H1 (cell line): Measurements from ENCODE around the gene TRPC4. TPM values are rescaled to one million over a fixed set of nuclear protein-coding genes. Genes with fewer than 3 reads are reported as not detected.

Source experiments
- CTCF ChIA-PET: fragments of 300-600 bp; sonication (Branson Sonifier 250); formaldehyde crosslinking; loops from one replicate; lab custom pipeline; 2021; ENCODE audit not compliant: partially characterized antibody; lab: Charles Lee
- POLR2A ChIA-PET: fragments of 300-600 bp; sonication (Branson Sonifier 250); formaldehyde crosslinking; loops from one replicate; lab custom pipeline; 2021; ENCODE audit warnings: inconsistent platforms; ENCODE audit not compliant: partially characterized antibody; lab: Charles Lee
- DNase-seq, 2 experiments: peaks; one replicate each; pipeline versions ENCODE4 v3.0.0 to v3.0.0-alpha.2; 2010 to 2022; ENCODE audit warnings: low spot score in 2 of 2, low read depth in 1 of 2, mixed read lengths in 1 of 2
- FAIRE-seq: peaks from 2 replicates; lab custom pipeline; 2011; peaks lifted over from hg19 to GRCh38; lab: Jason Lieb, UNC
- H2AFZ ChIP-seq: 2 replicates; pipeline ENCODE4 v1.8.1; 2012; ENCODE audit warnings: low read length, inconsistent platforms
- H2AK5ac ChIP-seq: 2 replicates; pipeline ENCODE4 v1.6.1; 2013; ENCODE audit warnings: low read depth, low read length
- H2BK120ac ChIP-seq: replicated peaks from 2 replicates; pipeline ENCODE3; 2013; ENCODE audit warnings: low read depth, low read length, inconsistent platforms
- H2BK12ac ChIP-seq: 2 replicates; pipeline ENCODE4 v1.6.1; 2013; ENCODE audit warnings: low read depth, low read length
- H2BK15ac ChIP-seq: 2 replicates; pipeline ENCODE4 v1.6.1; 2013; ENCODE audit warnings: low read length
- H2BK20ac ChIP-seq: 2 replicates; pipeline ENCODE4 v1.6.1; 2013; ENCODE audit warnings: low read length
- H2BK5ac ChIP-seq: 2 replicates; pipeline ENCODE4 v1.6.1; 2013; ENCODE audit warnings: low read depth, low read length
- H3K14ac ChIP-seq: 2 replicates; pipeline ENCODE4 v1.6.1; 2013; ENCODE audit warnings: inconsistent platforms; ENCODE audit not compliant: insufficient read length
- H3K18ac ChIP-seq: 2 replicates; pipeline ENCODE4 v1.6.1; 2013; ENCODE audit warnings: low read length; ENCODE audit errors: extremely low read depth
- H3K23ac ChIP-seq: 2 replicates; pipeline ENCODE4 v1.6.1; 2013; ENCODE audit warnings: inconsistent platforms; ENCODE audit not compliant: insufficient read length
- H3K23me2 ChIP-seq: 2 replicates; pipeline ENCODE4 v1.6.1; 2013; ENCODE audit warnings: low read depth, low read length
- H3K27ac ChIP-seq: 2 replicates; pipeline ENCODE4 v1.6.1; 2011; ENCODE audit warnings: low read depth, low read length, inconsistent platforms
- H3K27me3 ChIP-seq, 4 experiments: replicated peaks in 1 of 4; 1 replicate in 1 of 4; 2 replicates in 3 of 4; pipeline versions ENCODE4 v1.6.1 to v1.8.1; 2011 to 2013; ENCODE audit warnings: low read length in 3 of 4, mild to moderate bottlenecking in 3 of 4, inconsistent platforms in 2 of 4, mixed read lengths in 2 of 4, moderate library complexity in 1 of 4; ENCODE audit not compliant: control insufficient read depth in 3 of 4, insufficient read depth in 3 of 4; ENCODE audit errors: extremely low read depth in 1 of 4
- H3K36me3 ChIP-seq, 4 experiments: 2 replicates each; pipeline versions ENCODE4 v1.6.1 to v1.8.1; 2011 to 2013; ENCODE audit warnings: mild to moderate bottlenecking in 4 of 4, low read length in 3 of 4, moderate library complexity in 2 of 4, control low read depth in 1 of 4, inconsistent platforms in 1 of 4; ENCODE audit not compliant: insufficient read depth in 4 of 4, control insufficient read depth in 2 of 4
- H3K4ac ChIP-seq: replicated peaks from 2 replicates; pipeline ENCODE3; 2013; ENCODE audit warnings: low read length, low read depth, mixed read lengths, inconsistent platforms; ENCODE audit not compliant: insufficient read length
- H3K4me1 ChIP-seq, 4 experiments: replicated peaks in 1 of 4; 1 replicate in 1 of 4; 2 replicates in 3 of 4; pipeline versions ENCODE4 v1.6.1 to v1.8.1; 2011 to 2013; ENCODE audit warnings: low read length in 3 of 4, inconsistent platforms in 2 of 4, mixed read lengths in 1 of 4; ENCODE audit not compliant: insufficient read depth in 4 of 4, control insufficient read depth in 3 of 4
- H3K4me2 ChIP-seq, 2 experiments: 2 replicates each; pipeline versions ENCODE4 v1.6.1 to v1.8.1; 2011 to 2013; ENCODE audit warnings: low read depth in 2 of 2, low read length in 2 of 2, control low read depth in 1 of 2, inconsistent platforms in 1 of 2, mild to moderate bottlenecking in 1 of 2; ENCODE audit not compliant: insufficient read depth in 1 of 2
- H3K4me3 ChIP-seq, 4 experiments: fragments of 200-600, 300-600 bp in 1 of 4; sonication (generic), shearing (Covaris generic), sonication (Bioruptor Twin) in 1 of 4; 2 replicates each; pipeline versions ENCODE4 v1.5.1 to v1.8.1; 2011 to 2016; ENCODE audit warnings: low read length in 4 of 4, low read depth in 3 of 4, control low read depth in 2 of 4, inconsistent platforms in 2 of 4, mild to moderate bottlenecking in 2 of 4, mixed read lengths in 1 of 4, moderate library complexity in 1 of 4; ENCODE audit not compliant: insufficient read depth in 2 of 4; ENCODE audit errors: extremely low read depth in 1 of 4
- H3K56ac ChIP-seq: replicated peaks from 2 replicates; pipeline ENCODE3; 2013; ENCODE audit warnings: low read depth, mild to moderate bottlenecking, mixed read lengths, low read length, inconsistent platforms; ENCODE audit not compliant: insufficient read length
- H3K79me1 ChIP-seq: 2 replicates; pipeline ENCODE4 v1.6.1; 2013; ENCODE audit warnings: low read depth, low read length, control low read depth
- H3K79me2 ChIP-seq, 2 experiments: 2 replicates each; pipeline versions ENCODE4 v1.6.1 to v1.8.1; 2012 to 2013; ENCODE audit warnings: low read length in 2 of 2, mild to moderate bottlenecking in 2 of 2, inconsistent platforms in 1 of 2; ENCODE audit not compliant: insufficient read depth in 2 of 2, control insufficient read depth in 1 of 2
- H3K9ac ChIP-seq, 4 experiments: replicated peaks in 1 of 4; 1 replicate in 1 of 4; 2 replicates in 3 of 4; pipeline versions ENCODE4 v1.6.1 to v1.8.1; 2011 to 2013; ENCODE audit warnings: low read depth in 3 of 4, low read length in 3 of 4, control low read depth in 2 of 4, mild to moderate bottlenecking in 2 of 4, moderate library complexity in 2 of 4, inconsistent platforms in 1 of 4; ENCODE audit errors: extremely low read depth in 1 of 4
- H3K9me3 ChIP-seq, 2 experiments: 2 replicates each; pipeline versions ENCODE4 v1.6.1 to v1.8.1; 2012 to 2013; ENCODE audit warnings: mild to moderate bottlenecking in 2 of 2, moderate library complexity in 2 of 2, control low read depth in 1 of 2, inconsistent platforms in 1 of 2, low read depth in 1 of 2, low read length in 1 of 2, mixed read lengths in 1 of 2; ENCODE audit not compliant: insufficient read depth in 2 of 2
- H4K20me1 ChIP-seq, 2 experiments: replicated peaks in 1 of 2; 2 replicates each; pipeline versions ENCODE3 to v1.8.1; 2011 to 2013; ENCODE audit warnings: inconsistent platforms in 2 of 2, low read length in 2 of 2, mild to moderate bottlenecking in 1 of 2; ENCODE audit not compliant: insufficient read depth in 2 of 2, control insufficient read depth in 1 of 2
- H4K5ac ChIP-seq: 2 replicates; pipeline ENCODE4 v1.6.1; 2013; ENCODE audit warnings: low read length, low read depth, mixed read lengths, inconsistent platforms; ENCODE audit not compliant: insufficient read length
- H4K8ac ChIP-seq: 2 replicates; pipeline ENCODE4 v1.8.0; 2013; ENCODE audit warnings: mild to moderate bottlenecking, moderate library complexity, low read length, inconsistent platforms; ENCODE audit not compliant: insufficient read depth; ENCODE audit errors: extremely low read depth
- H4K91ac ChIP-seq: replicated peaks from 2 replicates; pipeline ENCODE3; 2013; ENCODE audit warnings: low read length, mixed read lengths, inconsistent platforms; ENCODE audit not compliant: insufficient read length
- ASH2L ChIP-seq: fragments of 200-600, 300-600 bp; sonication (generic); IDR thresholded peaks from one replicate; pipeline ENCODE4 v1.7.1; 2017; ENCODE audit warnings: low read length
- BCL11A ChIP-seq, 2 experiments: IDR thresholded peaks; one replicate each; pipeline ENCODE4 v1.6.1; 2011; ENCODE audit warnings: low read depth in 2 of 2, low read length in 2 of 2, mild to moderate bottlenecking in 2 of 2
- CBX5 ChIP-seq: fragments of 300-800, 300-1000 bp; sonication (generic); IDR thresholded peaks from 2 replicates; pipeline ENCODE4 v1.7.1; 2016; ENCODE audit warnings: antibody characterized with exemption, low read length, low read depth
- FOSL1 ChIP-seq: IDR thresholded peaks from 2 replicates; pipeline ENCODE4 v1.6.1; 2011; ENCODE audit warnings: mild to moderate bottlenecking, low read depth, low read length, moderate library complexity; ENCODE audit not compliant: insufficient read depth
- KDM5A ChIP-seq: fragments of 200-600 bp; IDR thresholded peaks from 2 replicates; pipeline ENCODE4 v1.7.1; 2012; ENCODE audit warnings: mild to moderate bottlenecking, low read length, inconsistent platforms, mixed read lengths
- SP4 ChIP-seq: IDR thresholded peaks from 2 replicates; pipeline ENCODE4 v1.6.1; 2012; ENCODE audit warnings: low read length, inconsistent platforms
- TAF1 ChIP-seq: IDR thresholded peaks from 2 replicates; pipeline ENCODE4 v1.6.1; 2011; ENCODE audit warnings: mild to moderate bottlenecking, low read depth, low read length
- TAF7 ChIP-seq: optimal IDR thresholded peaks from 2 replicates; pipeline ENCODE3; 2011; ENCODE audit warnings: low read depth, mild to moderate bottlenecking, inconsistent platforms, low read length, moderate library complexity, borderline replicate concordance
- ZNF274 ChIP-seq: IDR thresholded peaks from 2 replicates; pipeline ENCODE4 v1.7.0; 2012; ENCODE audit warnings: low read length, borderline replicate concordance; ENCODE audit errors: extremely low read depth
- WGBS, 2 experiments: shearing (Covaris generic) in 1 of 2; methylation state at CpG; one replicate each; pipeline versions ENCODE4 v1.1.6 to v1.1.7; 2013 to 2015; ENCODE audit warnings: low lambda C conversion rate in 2 of 2, mixed read lengths in 2 of 2, inconsistent platforms in 1 of 2, low coverage in 1 of 2, missing lambda C conversion rate in 1 of 2; ENCODE audit not compliant: insufficient replicate concordance in 2 of 2, insufficient coverage in 1 of 2, insufficient read length in 1 of 2; ENCODE audit errors: extremely low coverage in 1 of 2, missing lambda C conversion rate in 1 of 2; 5-methylcytosine and 5-hydroxymethylcytosine counted together
- polyA plus RNA-seq, 7 experiments: library from polyadenylated mRNA; depleted of rRNA in 3 of 7; stranded (reverse) in 5 of 7; unstranded in 2 of 7; fragments of >200 nt in 5 of 7; fragments of 200-250 nt in 2 of 7; gene quantifications; 1 replicate in 5 of 7; 2 replicates in 1 of 7; 4 replicates in 1 of 7; pipeline versions ENCODE4 v1.2.1 to v1.2.3, GENCODE V29; 2011 to 2013; ENCODE audit warnings: missing spikeins in 2 of 7, mixed read lengths in 2 of 7
- total RNA-seq: library from RNA; stranded (reverse); fragmentation: NEBNext Ultra II Directional; extraction: Animal tissue kit (Norgen Biotek cat#: 25700); gene quantifications from 2 replicates; pipeline ENCODE4 v1.2.1, GENCODE V29; 2021
- TF ChIP-seq, protein P1 (sequence below): IDR thresholded peaks from 2 replicates; pipeline ENCODE4 v1.6.1; 2011; ENCODE audit warnings: low read length, improper control_type of control experiment
- TF ChIP-seq, protein P2 (sequence below): IDR thresholded peaks from 2 replicates; pipeline ENCODE4 v1.6.1; 2011; ENCODE audit warnings: low read depth, mild to moderate bottlenecking, low read length; ENCODE audit not compliant: insufficient read depth
- TF ChIP-seq, protein P3 (sequence below): IDR thresholded peaks from 2 replicates; pipeline ENCODE4 v1.6.1; 2012; ENCODE audit warnings: inconsistent platforms

Gene TRPC4
- total and polyA plus RNA-seq, 2 of the 8 experiments (the other 6 are each of a cell fraction or from before 2014, with no cell fraction given), result 12.3 to 14.7 TPM

DNA sequence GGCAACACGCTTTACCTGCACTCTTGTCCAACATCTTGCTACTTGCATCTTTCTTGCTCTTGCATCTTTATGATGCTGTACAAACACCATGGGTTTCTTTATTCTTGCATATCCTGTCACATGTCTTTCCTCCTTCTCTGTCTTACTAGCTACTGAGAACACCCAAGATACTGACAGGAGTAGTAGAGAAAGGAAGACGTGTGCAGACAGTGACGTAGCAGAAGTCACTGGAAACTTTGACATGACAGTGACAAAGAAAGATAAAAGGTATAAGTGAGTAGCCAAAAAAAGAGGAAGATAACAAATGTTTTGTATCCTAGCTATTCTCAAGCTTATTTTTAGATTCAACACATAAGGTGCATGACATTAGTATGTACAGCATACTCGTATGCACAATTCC, 34.2 kb downstream of the TRPC4 start:
- H4K20me1 ChIP-seq, result no peaks in the 10 kb centered on the region
- no peak overlapping the region for H3K4ac ChIP-seq
- peaks cover 0 to 1% (median 0%) of the 10 kb centered on the region in 4 experiments; a peak in 1 of 7 replicates for H3K27me3 ChIP-seq
- no peaks in the 10 kb centered on the region for H3K23me2 ChIP-seq
- H3K79me2 ChIP-seq, result peaks cover 0 to 87% of the 10 kb centered on the region in 2 experiments; a peak in 2 of 4 replicates
- H2BK12ac ChIP-seq, result no peak overlapping the region
- FAIRE-seq, result no peak
- H4K91ac ChIP-seq, result no peak overlapping the region
- H2BK15ac ChIP-seq, result no peak overlapping the region
- no peak overlapping the region for H2BK120ac ChIP-seq
- no peak overlapping the region for H3K4me2 ChIP-seq
- no peak overlapping the region for H3K23ac ChIP-seq
- WGBS, 2 experiments, result 90% methylated on average over 4 of the region's 4 CpGs; no CpG with 5 or more reads in 1 of the 2 experiments
- no peak overlapping the region for H2BK5ac ChIP-seq
- no peak overlapping the region for H3K14ac ChIP-seq
- no peak overlapping the region for H4K5ac ChIP-seq
- no peak overlapping the region for H3K4me3 ChIP-seq
- no peak overlapping the region for H2BK20ac ChIP-seq
- peaks cover 0 to 23% (median 1%) of the 10 kb centered on the region in 4 experiments; a peak in 3 of 8 replicates for H3K36me3 ChIP-seq
- no peak overlapping the region for H3K56ac ChIP-seq
- H3K18ac ChIP-seq, result no peak overlapping the region
- H2AFZ ChIP-seq, result no peak overlapping the region
- no peak overlapping the region for H3K27ac ChIP-seq
- H3K9me3 ChIP-seq, result peaks cover 13 to 14% of the 10 kb centered on the region in 2 experiments
- H2AK5ac ChIP-seq, result no peak overlapping the region
- no peak overlapping the region for H3K9ac ChIP-seq
- DNase-seq, result no peak
- ChIA-PET POLR2A (no interaction called here), CTCF (no interaction called here)
- H3K4me1 ChIP-seq, result no peaks in the 10 kb centered on the region
- H4K8ac ChIP-seq, result no peak overlapping the region
- H3K79me1 ChIP-seq, result no peaks in the 10 kb centered on the region
- TF ChIP-seq TAF1, result no peak
- no peak for TF ChIP-seq ZNF274
- no peak for TF ChIP-seq ASH2L
- TF ChIP-seq CBX5, result no peak
- no peak for TF ChIP-seq KDM5A
- no peak for TF ChIP-seq TAF7
- no peak for TF ChIP-seq SP4
- TF ChIP-seq, protein P1, sequence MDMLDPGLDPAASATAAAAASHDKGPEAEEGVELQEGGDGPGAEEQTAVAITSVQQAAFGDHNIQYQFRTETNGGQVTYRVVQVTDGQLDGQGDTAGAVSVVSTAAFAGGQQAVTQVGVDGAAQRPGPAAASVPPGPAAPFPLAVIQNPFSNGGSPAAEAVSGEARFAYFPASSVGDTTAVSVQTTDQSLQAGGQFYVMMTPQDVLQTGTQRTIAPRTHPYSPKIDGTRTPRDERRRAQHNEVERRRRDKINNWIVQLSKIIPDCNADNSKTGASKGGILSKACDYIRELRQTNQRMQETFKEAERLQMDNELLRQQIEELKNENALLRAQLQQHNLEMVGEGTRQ, result no peak
- TF ChIP-seq, protein P2, sequence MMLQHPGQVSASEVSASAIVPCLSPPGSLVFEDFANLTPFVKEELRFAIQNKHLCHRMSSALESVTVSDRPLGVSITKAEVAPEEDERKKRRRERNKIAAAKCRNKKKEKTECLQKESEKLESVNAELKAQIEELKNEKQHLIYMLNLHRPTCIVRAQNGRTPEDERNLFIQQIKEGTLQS, result no peak
- no peak for TF ChIP-seq FOSL1
- no peak for TF ChIP-seq BCL11A (IDR thresholded peaks at IDR 0.05; ENCODE audit: low read depth in 2 of 2, low read length in 2 of 2)
- TF ChIP-seq, protein P3, sequence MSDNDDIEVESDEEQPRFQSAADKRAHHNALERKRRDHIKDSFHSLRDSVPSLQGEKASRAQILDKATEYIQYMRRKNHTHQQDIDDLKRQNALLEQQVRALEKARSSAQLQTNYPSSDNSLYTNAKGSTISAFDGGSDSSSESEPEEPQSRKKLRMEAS, result no peak
